ENCODE measurements around the gene PPID. TPM values are rescaled to one million over a fixed set of nuclear protein-coding genes. Genes with fewer than 3 reads are reported as not detected.

PPID gene
- total RNA-seq, 1 donor from 2014 or later, result 19.0 TPM

DNA sequence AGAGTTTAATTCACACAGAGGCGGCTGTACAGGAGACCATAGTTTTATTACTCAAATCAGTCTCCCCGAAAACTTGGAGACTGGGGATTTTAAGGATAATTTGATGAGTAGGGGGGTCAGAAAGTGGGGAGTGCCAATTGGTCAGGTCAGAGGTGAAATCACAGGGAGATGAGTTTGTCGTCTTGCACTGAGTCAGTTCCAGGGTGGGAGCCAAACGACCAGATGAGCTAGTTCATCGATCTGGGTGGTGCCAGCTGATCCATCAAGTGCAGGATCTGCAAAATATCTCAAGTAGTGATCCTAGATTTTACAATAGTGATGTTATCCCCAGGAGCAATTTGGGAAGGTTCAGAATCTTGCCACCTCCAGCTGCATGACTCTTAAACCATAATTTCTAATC is 47.1 kb downstream of the PPID start:
- Mint-ChIP-seq H3K4me3 (ENCODE audit: unreplicated experiment) (no peak overlapping the region), H3K36me3 (ENCODE audit: unreplicated experiment) (peaks cover 13% of the 10 kb centered on the region), H3K27me3 (ENCODE audit: unreplicated experiment) (no peaks in the 10 kb centered on the region), H3K4me1 (ENCODE audit: unreplicated experiment) (peaks cover 11% of the 10 kb centered on the region), H3K9me3 (ENCODE audit: unreplicated experiment) (no peaks in the 10 kb centered on the region), H3K27ac (ENCODE audit: unreplicated experiment) (no peak overlapping the region)
- DNase-seq (ENCODE audit: extremely low spot score, unreplicated experiment), result no peak
- TF ChIP-seq, protein P1, sequence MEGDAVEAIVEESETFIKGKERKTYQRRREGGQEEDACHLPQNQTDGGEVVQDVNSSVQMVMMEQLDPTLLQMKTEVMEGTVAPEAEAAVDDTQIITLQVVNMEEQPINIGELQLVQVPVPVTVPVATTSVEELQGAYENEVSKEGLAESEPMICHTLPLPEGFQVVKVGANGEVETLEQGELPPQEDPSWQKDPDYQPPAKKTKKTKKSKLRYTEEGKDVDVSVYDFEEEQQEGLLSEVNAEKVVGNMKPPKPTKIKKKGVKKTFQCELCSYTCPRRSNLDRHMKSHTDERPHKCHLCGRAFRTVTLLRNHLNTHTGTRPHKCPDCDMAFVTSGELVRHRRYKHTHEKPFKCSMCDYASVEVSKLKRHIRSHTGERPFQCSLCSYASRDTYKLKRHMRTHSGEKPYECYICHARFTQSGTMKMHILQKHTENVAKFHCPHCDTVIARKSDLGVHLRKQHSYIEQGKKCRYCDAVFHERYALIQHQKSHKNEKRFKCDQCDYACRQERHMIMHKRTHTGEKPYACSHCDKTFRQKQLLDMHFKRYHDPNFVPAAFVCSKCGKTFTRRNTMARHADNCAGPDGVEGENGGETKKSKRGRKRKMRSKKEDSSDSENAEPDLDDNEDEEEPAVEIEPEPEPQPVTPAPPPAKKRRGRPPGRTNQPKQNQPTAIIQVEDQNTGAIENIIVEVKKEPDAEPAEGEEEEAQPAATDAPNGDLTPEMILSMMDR (IDR thresholded peaks at IDR 0.05), result no peak

DNA sequence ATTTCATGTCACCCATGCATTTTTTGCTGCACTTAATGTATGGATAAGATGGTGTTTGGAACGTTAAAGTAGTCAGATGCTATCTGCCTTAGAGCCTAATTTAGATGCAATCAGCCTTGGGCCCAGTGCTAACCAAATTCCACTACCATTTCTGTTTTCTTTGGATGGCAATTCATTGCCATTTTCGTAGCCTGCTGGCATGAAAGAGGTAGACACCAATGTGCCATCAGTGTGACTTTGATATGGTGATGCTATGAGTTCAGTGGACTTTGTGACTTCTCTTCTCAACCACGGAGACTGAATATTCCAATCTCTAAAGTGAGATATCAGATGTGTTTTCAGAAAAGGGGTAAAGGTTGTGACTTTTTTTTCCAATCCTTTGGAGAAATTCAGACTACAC is 49.6 kb downstream of the PPID start:
- H3K27me3 Mint-ChIP-seq (ENCODE audit: unreplicated experiment), result no peaks in the 10 kb centered on the region
- no peak overlapping the region for H3K27ac Mint-ChIP-seq (ENCODE audit: unreplicated experiment)
- TF ChIP-seq, protein P1 (IDR thresholded peaks at IDR 0.05), result no peak
- no peak for DNase-seq (ENCODE audit: extremely low spot score, unreplicated experiment)
- H3K4me1 Mint-ChIP-seq (ENCODE audit: unreplicated experiment), result peaks cover 23% of the 10 kb centered on the region
- peak overlapping the region; percentile 6 for H3K4me3 Mint-ChIP-seq (ENCODE audit: unreplicated experiment)
- no peaks in the 10 kb centered on the region for H3K9me3 Mint-ChIP-seq (ENCODE audit: unreplicated experiment)
- peaks cover 4% of the 10 kb centered on the region for H3K36me3 Mint-ChIP-seq (ENCODE audit: unreplicated experiment)

DNA sequence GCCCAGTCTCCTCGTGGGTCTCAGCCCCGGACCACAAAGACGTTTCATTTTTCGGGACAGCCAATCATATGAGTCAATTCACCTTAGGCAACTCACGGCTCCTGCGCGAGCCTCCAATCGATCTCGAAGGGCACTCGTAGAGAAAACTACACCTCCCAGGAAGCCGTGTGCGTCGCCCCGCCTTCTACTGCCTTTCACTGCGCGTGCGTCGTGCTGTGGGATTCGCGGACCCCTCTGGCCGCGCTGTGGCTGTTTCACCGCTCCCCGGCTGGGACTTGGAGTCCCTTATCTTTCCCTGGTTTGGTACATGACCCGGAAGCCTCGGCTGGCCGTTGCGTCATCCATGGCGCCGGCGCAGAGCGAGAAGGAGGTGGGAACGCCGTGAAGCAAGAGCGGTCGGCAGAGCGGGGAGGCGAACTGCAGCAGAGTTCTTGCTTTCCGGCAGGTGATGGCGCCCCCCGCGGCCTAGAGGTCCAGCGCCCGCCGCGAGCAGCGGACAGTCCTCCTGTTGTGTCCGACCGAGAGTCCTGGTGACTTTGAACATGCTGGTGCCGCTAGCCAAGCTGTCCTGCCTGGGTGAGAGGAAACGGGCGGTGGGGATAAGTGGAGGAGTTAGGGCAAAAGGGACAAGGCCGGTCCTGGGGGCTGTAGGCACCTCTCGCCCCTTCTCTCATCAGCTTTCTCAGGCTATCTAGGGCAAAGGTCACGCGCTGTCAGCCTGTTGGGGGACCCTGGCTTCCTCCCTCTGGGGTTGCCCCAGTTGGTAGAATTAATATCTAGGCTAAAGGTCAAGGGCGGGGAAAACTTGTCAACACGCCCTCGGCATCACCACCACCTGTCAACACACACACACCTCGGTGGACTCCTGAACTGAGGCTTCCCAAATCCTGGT is 51.0 kb downstream of the PPID start, which contains the start of gene ETFDH:
Gene ETFDH, plus strand, starts transcription at position 382 of the 892 bp plus-strand sequence. Its CDS starts 161 bp downstream, at position 543.
- DNase-seq (ENCODE audit: extremely low spot score, unreplicated experiment), result peak; percentile 99
- Mint-ChIP-seq H3K9me3 (ENCODE audit: unreplicated experiment) (no peaks in the 10 kb centered on the region), H3K4me1 (ENCODE audit: unreplicated experiment) (peaks cover 23% of the 10 kb centered on the region), H3K4me3 (ENCODE audit: unreplicated experiment) (peak within 1 kb of the TSS; percentile 95), H3K27me3 (ENCODE audit: unreplicated experiment) (no peaks in the 10 kb centered on the region), H3K27ac (ENCODE audit: unreplicated experiment) (peak within 1 kb of the TSS; percentile 98), H3K36me3 (ENCODE audit: unreplicated experiment) (no peaks in the 10 kb centered on the region)
- TF ChIP-seq, protein P1 (IDR thresholded peaks at IDR 0.05), result peak; percentile 65

DNA sequence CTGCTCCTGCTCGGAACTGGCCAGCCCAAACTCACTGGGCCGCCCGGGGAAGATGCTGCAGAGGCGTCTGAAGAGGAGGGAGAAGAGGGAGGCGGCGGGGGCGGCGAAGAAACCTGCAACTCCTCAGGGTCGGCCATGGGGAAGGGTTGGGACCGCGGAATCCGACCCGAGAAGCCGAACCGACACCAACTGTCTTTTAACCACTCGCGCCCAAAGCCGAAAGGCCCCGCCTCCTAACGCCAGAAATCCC is 51.6 kb downstream of the PPID start, which contains the start of gene C4orf46:
Gene C4orf46, minus strand, starts transcription at position 223 of the 250 bp plus-strand sequence. Its CDS starts 86 bp downstream, at position 137.
- H3K4me1 Mint-ChIP-seq (ENCODE audit: unreplicated experiment), result peaks cover 23% of the 10 kb centered on the region
- no peak for DNase-seq (ENCODE audit: extremely low spot score, unreplicated experiment)
- H3K27ac Mint-ChIP-seq (ENCODE audit: unreplicated experiment), result peak within 1 kb of the TSS; percentile 98
- no peaks in the 10 kb centered on the region for H3K9me3 Mint-ChIP-seq (ENCODE audit: unreplicated experiment)
- no peaks in the 10 kb centered on the region for H3K36me3 Mint-ChIP-seq (ENCODE audit: unreplicated experiment)
- peak within 1 kb of the TSS; percentile 95 for H3K4me3 Mint-ChIP-seq (ENCODE audit: unreplicated experiment)
- H3K27me3 Mint-ChIP-seq (ENCODE audit: unreplicated experiment), result no peaks in the 10 kb centered on the region
- TF ChIP-seq, protein P1 (IDR thresholded peaks at IDR 0.05), result no peak

DNA sequence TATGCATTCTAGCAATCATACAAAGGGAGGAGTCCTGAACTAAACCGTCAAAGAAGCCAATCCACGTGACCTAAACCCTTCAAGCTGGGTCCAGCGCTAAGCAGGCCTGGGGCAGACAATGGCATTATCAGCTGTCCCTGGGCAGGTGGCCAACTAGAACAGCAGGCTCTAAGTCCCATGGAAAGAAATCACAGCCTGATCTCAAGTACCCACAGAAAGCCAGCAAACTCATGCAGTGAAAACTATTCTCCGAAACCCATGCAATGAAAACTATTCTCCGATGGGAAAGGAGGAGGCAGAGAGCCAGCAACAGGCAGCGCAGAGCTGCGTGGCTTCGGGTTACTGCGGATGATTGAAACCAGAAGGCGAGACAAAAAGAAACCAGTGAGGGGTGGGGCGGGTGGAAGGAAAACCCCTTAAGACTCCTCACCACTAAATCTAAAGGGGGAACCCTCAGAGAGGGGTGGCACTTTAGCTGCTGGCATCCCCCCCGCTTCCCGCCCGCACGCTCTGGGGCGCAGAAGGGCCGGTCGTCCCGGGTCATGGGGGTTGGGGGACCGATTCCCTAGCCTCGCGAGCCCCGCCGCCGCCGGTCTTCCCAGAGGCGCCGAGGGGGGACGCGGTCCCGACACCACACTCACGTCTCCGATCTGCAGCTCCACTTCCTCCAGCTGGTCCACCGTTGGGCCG is 52.1 kb downstream of the PPID start:
- Mint-ChIP-seq H3K4me1 (ENCODE audit: unreplicated experiment) (peaks cover 23% of the 10 kb centered on the region), H3K36me3 (ENCODE audit: unreplicated experiment) (peaks cover 2% of the 10 kb centered on the region), H3K27ac (ENCODE audit: unreplicated experiment) (peak overlapping the region; percentile 98), H3K4me3 (ENCODE audit: unreplicated experiment) (peak overlapping the region; percentile 95), H3K27me3 (ENCODE audit: unreplicated experiment) (no peaks in the 10 kb centered on the region), H3K9me3 (ENCODE audit: unreplicated experiment) (no peaks in the 10 kb centered on the region)
- peak; percentile 86 for DNase-seq (ENCODE audit: extremely low spot score, unreplicated experiment)
- TF ChIP-seq, protein P1 (IDR thresholded peaks at IDR 0.05), result no peak
